Measurements from ENCODE around the gene CCDC187. TPM values are rescaled to one million over a fixed set of nuclear protein-coding genes. Genes with fewer than 3 reads are reported as not detected.

Gene CCDC187
- total RNA-seq, 1 experiment from 2014 or later: not detected

- ChIA-PET POLR2A (ENCODE audit: low non-redundant PET) (no interaction called here), CTCF (no interaction called here)
- no peak for DNase-seq (ENCODE audit: low spot score)
- Histone ChIP-seq H3K27ac (ENCODE audit: low read depth, low read length, poor library complexity, severe bottlenecking) (no peak overlapping the region), H3K4me1 (ENCODE audit: insufficient read depth, low read length, poor library complexity, severe bottlenecking) (peaks cover under 1% of the 10 kb centered on the region), H3K36me3 (ENCODE audit: insufficient read depth, low read length, poor library complexity, severe bottlenecking) (peaks cover 7% of the 10 kb centered on the region), H3K4me3 (ENCODE audit: low read depth, low read length, poor library complexity, severe bottlenecking) (no peak overlapping the region), H3K9me3 (ENCODE audit: low read depth, low read length, poor library complexity, severe bottlenecking) (no peaks in the 10 kb centered on the region), H3K27me3 (replicated peaks; ENCODE audit: insufficient read depth, low read depth, low read length, poor library complexity) (no peaks in the 10 kb centered on the region)
- TF ChIP-seq EZH2 (IDR thresholded peaks at IDR 0.05; ENCODE audit: borderline replicate concordance, low read depth, low read length, poor library complexity, severe bottlenecking) (no peak), CTCF (conservative IDR thresholded peaks at IDR 0.05; ENCODE audit: low read depth, low read length) (no peak)
- intact Hi-C loops (cut with micrococcal nuclease; ENCODE audit: unreplicated experiment): no loop called here
- BruUV-seq (replicated peaks): no TSS peak
These were observed 33.0 kb upstream of the CCDC187 start for GRCh38 chr9:136336881-136337280.

GRCh38 chr9:136336156-136336870 lies 32.4 kb upstream of the CCDC187 start:
- no peak for DNase-seq (ENCODE audit: low spot score)
- Histone ChIP-seq H3K27me3 (replicated peaks; ENCODE audit: insufficient read depth, low read depth, low read length, poor library complexity) (no peaks in the 10 kb centered on the region), H3K36me3 (ENCODE audit: insufficient read depth, low read length, poor library complexity, severe bottlenecking) (peaks cover 7% of the 10 kb centered on the region), H3K9me3 (ENCODE audit: low read depth, low read length, poor library complexity, severe bottlenecking) (no peaks in the 10 kb centered on the region), H3K27ac (ENCODE audit: low read depth, low read length, poor library complexity, severe bottlenecking) (no peak overlapping the region), H3K4me3 (ENCODE audit: low read depth, low read length, poor library complexity, severe bottlenecking) (no peak overlapping the region), H3K4me1 (ENCODE audit: insufficient read depth, low read length, poor library complexity, severe bottlenecking) (no peaks in the 10 kb centered on the region)
- POLR2A ChIA-PET (ENCODE audit: low non-redundant PET): no interaction called here
- intact Hi-C loops (cut with micrococcal nuclease; ENCODE audit: unreplicated experiment): no loop called here
- no TSS peak for BruUV-seq (replicated peaks)
- TF ChIP-seq EZH2 (IDR thresholded peaks at IDR 0.05; ENCODE audit: borderline replicate concordance, low read depth, low read length, poor library complexity, severe bottlenecking): no peak
- no peak for TF ChIP-seq CTCF (conservative IDR thresholded peaks at IDR 0.05; ENCODE audit: low read depth, low read length)
- CTCF ChIA-PET: no interaction called here

GRCh38 chr9:136335296-136336155 lies 31.6 kb upstream of the CCDC187 start:
- Histone ChIP-seq H3K36me3 (ENCODE audit: insufficient read depth, low read length, poor library complexity, severe bottlenecking) (peaks cover 7% of the 10 kb centered on the region), H3K27me3 (replicated peaks; ENCODE audit: insufficient read depth, low read depth, low read length, poor library complexity) (no peaks in the 10 kb centered on the region), H3K9me3 (ENCODE audit: low read depth, low read length, poor library complexity, severe bottlenecking) (no peaks in the 10 kb centered on the region), H3K27ac (ENCODE audit: low read depth, low read length, poor library complexity, severe bottlenecking) (no peak overlapping the region), H3K4me3 (ENCODE audit: low read depth, low read length, poor library complexity, severe bottlenecking) (no peak overlapping the region), H3K4me1 (ENCODE audit: insufficient read depth, low read length, poor library complexity, severe bottlenecking) (no peaks in the 10 kb centered on the region)
- BruUV-seq (replicated peaks): no TSS peak
- TF ChIP-seq CTCF (conservative IDR thresholded peaks at IDR 0.05; ENCODE audit: low read depth, low read length) (no peak), EZH2 (IDR thresholded peaks at IDR 0.05; ENCODE audit: borderline replicate concordance, low read depth, low read length, poor library complexity, severe bottlenecking) (no peak)
- intact Hi-C loops (cut with micrococcal nuclease; ENCODE audit: unreplicated experiment): no loop called here
- no peak for DNase-seq (ENCODE audit: low spot score)
- ChIA-PET POLR2A (ENCODE audit: low non-redundant PET) (no interaction called here), CTCF (no interaction called here)
